ENCODE data around the gene SLC5A1. TPM values are rescaled to one million over a fixed set of nuclear protein-coding genes. Genes with fewer than 3 reads are reported as not detected.

SLC5A1 gene
- total and polyA plus RNA-seq, 2 of the 8 experiments (the other 6 are each of a cell fraction or from before 2014, with no cell fraction given): 0.06 TPM; not detected in 1

- H3K23me2 ChIP-seq (ENCODE audit: low read depth, low read length): no peaks in the 10 kb centered on the region
- 0 out of 7 replicates have a peak, but pooled peaks cover 0 to 3% (median 0%) of the 10 kb centered on the region in 4 experiments for H3K27me3 ChIP-seq (replicated peaks in 1 of 4; ENCODE audit: control insufficient read depth in 3 of 4, extremely low read depth in 1 of 4, insufficient read depth in 3 of 4, low read length in 3 of 4)
- H3K36me3 ChIP-seq (ENCODE audit: control insufficient read depth in 2 of 4, insufficient read depth in 4 of 4, low read length in 3 of 4): no peaks in the 10 kb centered on the region
- H3K4ac ChIP-seq (replicated peaks; ENCODE audit: insufficient read length, low read depth, low read length): no peak overlapping the region
- no peak overlapping the region for H3K27ac ChIP-seq (ENCODE audit: low read depth, low read length)
- H4K91ac ChIP-seq (replicated peaks; ENCODE audit: insufficient read length, low read length): no peak overlapping the region
- H3K18ac ChIP-seq (ENCODE audit: extremely low read depth, low read length): no peak overlapping the region
- no peak overlapping the region for H3K9ac ChIP-seq (replicated peaks in 1 of 4; ENCODE audit: extremely low read depth in 1 of 4, low read depth in 3 of 4, low read length in 3 of 4)
- no peak overlapping the region for H2AFZ ChIP-seq (ENCODE audit: low read length)
- H3K79me2 ChIP-seq (ENCODE audit: control insufficient read depth in 1 of 2, insufficient read depth in 2 of 2, low read length in 2 of 2): no peaks in the 10 kb centered on the region
- H3K14ac ChIP-seq (ENCODE audit: insufficient read length): no peak overlapping the region
- no peak overlapping the region for H4K8ac ChIP-seq (ENCODE audit: extremely low read depth, insufficient read depth, low read length)
- H2BK12ac ChIP-seq (ENCODE audit: low read depth, low read length): no peak overlapping the region
- no peak overlapping the region for H3K23ac ChIP-seq (ENCODE audit: insufficient read length)
- H3K4me2 ChIP-seq (ENCODE audit: insufficient read depth in 1 of 2, low read depth in 2 of 2, low read length in 2 of 2): no peak overlapping the region
- no peak overlapping the region for H2BK15ac ChIP-seq (ENCODE audit: low read length)
- CTCF ChIA-PET (ENCODE audit: partially characterized antibody): interaction anchor here (1.5 kb wide), 1 partner anchor 8 kb away, joined by 7 read pairs; no protein-coding TSS in a partner anchor
- H3K9me3 ChIP-seq (ENCODE audit: insufficient read depth in 2 of 2, low read depth in 1 of 2, low read length in 1 of 2): no peaks in the 10 kb centered on the region
- no peak overlapping the region for H3K56ac ChIP-seq (replicated peaks; ENCODE audit: insufficient read length, low read depth, low read length)
- no peak overlapping the region for H2BK5ac ChIP-seq (ENCODE audit: low read depth, low read length)
- H4K20me1 ChIP-seq (replicated peaks in 1 of 2; ENCODE audit: control insufficient read depth in 1 of 2, insufficient read depth in 2 of 2, low read length in 2 of 2): no peaks in the 10 kb centered on the region
- no peaks in the 10 kb centered on the region for H3K4me1 ChIP-seq (replicated peaks in 1 of 4; ENCODE audit: control insufficient read depth in 3 of 4, insufficient read depth in 4 of 4, low read length in 3 of 4)
- H3K79me1 ChIP-seq (ENCODE audit: low read depth, low read length): no peaks in the 10 kb centered on the region
- no peak overlapping the region for H2BK120ac ChIP-seq (replicated peaks; ENCODE audit: low read depth, low read length)
- DNase-seq (ENCODE audit: low read depth in 1 of 2, low spot score in 2 of 2) (no peak), FAIRE-seq (no peak)
- TF ChIP-seq CEBPB (IDR thresholded peaks at IDR 0.05; ENCODE audit: low read depth, low read length) (no peak), TAF1 (IDR thresholded peaks at IDR 0.05; ENCODE audit: low read depth, low read length) (no peak), CTCF (IDR thresholded peaks at IDR 0.05; ENCODE audit: control extremely low read depth in 1 of 3, insufficient read depth in 1 of 3, low read depth in 1 of 3, low read length in 3 of 3) (no peak), CBX5 (IDR thresholded peaks at IDR 0.05; ENCODE audit: low read depth, low read length) (no peak), SIX5 (IDR thresholded peaks at IDR 0.05; ENCODE audit: low read depth, low read length) (no peak), JUND (IDR thresholded peaks at IDR 0.05; ENCODE audit: low read length) (no peak), USF2 (IDR thresholded peaks at IDR 0.05; ENCODE audit: low read length) (no peak)
- H2BK20ac ChIP-seq (ENCODE audit: low read length): no peak overlapping the region
- POLR2A ChIA-PET (ENCODE audit: partially characterized antibody): no interaction called here
- H3K4me3 ChIP-seq (ENCODE audit: extremely low read depth in 1 of 4, insufficient read depth in 2 of 4, low read depth in 3 of 4, low read length in 4 of 4): no peak overlapping the region
- 97% methylated on average over 2 of the region's 2 CpGs; no CpG with 5 or more reads in 1 of the 2 experiments for WGBS, 2 experiments (ENCODE audit: extremely low coverage in 1 of 2, insufficient coverage in 1 of 2, insufficient read length in 1 of 2, insufficient replicate concordance in 2 of 2, low coverage in 1 of 2, low lambda C conversion rate in 2 of 2, missing lambda C conversion rate in 1 of 2)
- no peak overlapping the region for H2AK5ac ChIP-seq (ENCODE audit: low read depth, low read length)
- H4K5ac ChIP-seq (ENCODE audit: insufficient read length, low read depth, low read length): no peak overlapping the region
Measured at GRCh38 chr22:32112380-32112779, 69.3 kb downstream of the SLC5A1 start.

All from H1 (cell line).